MCF 10A (cell line): ENCODE results near the gene ATP2A3. TPM values are rescaled to one million over a fixed set of nuclear protein-coding genes. Genes with fewer than 3 reads are reported as not detected.

Experiments
- BruUV-seq: library from RNA; stranded (reverse); fragments of 400-500 nt; replicated peaks from 2 replicates; lab custom pipeline; 2021; lab: Mats Ljungman, UMichigan
- CTCF ChIA-PET: fragments of 300-600 bp; sonication (Branson Sonifier 250); formaldehyde crosslinking; extraction: SDS; loops from one replicate; lab custom pipeline; 2021; ENCODE audit warnings: antibody characterized with exemption, inconsistent platforms; lab: Yijun Ruan, JAX
- POLR2A ChIA-PET: fragments of 300-600, 350-650 bp; sonication (Branson Sonifier 250); formaldehyde crosslinking; extraction: SDS; loops from one replicate; lab custom pipeline; 2020; ENCODE audit warnings: antibody characterized with exemption, inconsistent platforms; lab: Yijun Ruan, JAX
- DNase-seq: peaks from one replicate; pipeline ENCODE4 v3.0.0-alpha.2; 2018; ENCODE audit not compliant: unreplicated experiment
- H3K27ac Mint-ChIP-seq: one replicate; pipeline ENCODE4 v1.8.0; 2022; ENCODE audit warnings: mild to moderate bottlenecking, low read depth, mixed read lengths; ENCODE audit not compliant: unreplicated experiment
- H3K27me3 Mint-ChIP-seq: one replicate; pipeline ENCODE4 v1.8.0; 2022; ENCODE audit warnings: mixed read lengths; ENCODE audit not compliant: insufficient read depth, unreplicated experiment
- H3K36me3 Mint-ChIP-seq: one replicate; pipeline ENCODE4 v1.8.0; 2022; ENCODE audit warnings: mild to moderate bottlenecking, moderate library complexity, mixed read lengths; ENCODE audit not compliant: insufficient read depth, unreplicated experiment
- H3K4me1 Mint-ChIP-seq: one replicate; pipeline ENCODE4 v1.8.0; 2022; ENCODE audit warnings: mixed read lengths; ENCODE audit not compliant: insufficient read depth, unreplicated experiment
- H3K4me3 Mint-ChIP-seq: one replicate; pipeline ENCODE4 v1.8.0; 2022; ENCODE audit warnings: mild to moderate bottlenecking, moderate library complexity, mixed read lengths; ENCODE audit not compliant: unreplicated experiment
- H3K9me3 Mint-ChIP-seq: one replicate; pipeline ENCODE4 v1.8.0; 2022; ENCODE audit warnings: mixed read lengths; ENCODE audit not compliant: unreplicated experiment
- CTCF ChIP-seq: fragments of 200-600 bp; IDR thresholded peaks from one replicate; pipeline ENCODE4 v1.8.0; 2022; ENCODE audit warnings: antibody characterized with exemption, mild to moderate bottlenecking; ENCODE audit not compliant: unreplicated experiment
- intact Hi-C: fragments of 100-400 bp; cut with micrococcal nuclease; formaldehyde crosslinking; loops from 2 replicates; pipeline ENCODE4 v1.14.1; 2022
- total RNA-seq: library from RNA; stranded (reverse); gene quantifications from 2 replicates; pipeline ENCODE4 v1.2.3, GENCODE V29; 2022

The ATP2A3 gene
- total RNA-seq, 1 experiment from 2014 or later, result not detected

DNA sequence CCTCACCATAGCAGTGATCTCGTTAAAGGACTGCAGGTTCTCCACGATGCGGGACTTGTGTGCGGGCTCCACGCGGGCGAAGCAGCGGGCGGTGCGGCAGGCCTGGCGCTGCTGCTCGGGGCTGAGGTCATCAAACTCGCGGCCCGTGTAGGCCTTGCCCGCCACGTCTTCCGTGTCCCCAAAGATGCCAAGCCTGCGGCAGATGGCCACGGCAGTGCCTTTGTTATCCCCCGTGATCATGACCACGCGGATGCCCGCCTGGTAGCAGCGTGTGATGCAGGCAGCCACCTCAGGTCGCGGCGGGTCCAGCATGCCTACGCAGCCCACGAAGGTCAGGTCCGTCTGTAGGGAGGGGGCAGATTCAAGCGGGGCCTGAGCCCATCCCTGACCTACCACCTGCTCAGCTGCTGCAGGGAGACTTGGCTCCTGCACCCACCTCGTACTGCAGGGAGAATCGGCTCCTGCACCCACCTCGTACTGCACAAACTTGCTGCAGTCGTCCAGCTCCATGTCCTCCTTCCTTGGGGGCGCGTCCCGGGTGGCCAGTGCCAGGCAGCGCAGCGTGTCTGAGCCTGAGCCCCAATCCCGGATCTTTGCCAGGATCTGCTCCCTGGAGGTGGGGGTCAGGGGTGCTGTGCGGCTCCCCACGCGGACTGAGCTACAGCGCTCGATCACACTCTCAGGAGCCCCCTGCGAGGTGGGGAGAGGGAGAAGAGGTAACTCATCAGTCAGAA is 23.1 kb downstream of the ATP2A3 start:
- H3K36me3 Mint-ChIP-seq, result no peaks in the 10 kb centered on the region
- POLR2A ChIA-PET, result no interaction called here
- H3K4me3 Mint-ChIP-seq, result no peak overlapping the region
- BruUV-seq, result no TSS peak
- CTCF ChIA-PET, result no interaction called here
- no peaks in the 10 kb centered on the region for H3K9me3 Mint-ChIP-seq
- no peak for DNase-seq
- H3K27ac Mint-ChIP-seq, result no peak overlapping the region
- H3K4me1 Mint-ChIP-seq, result no peaks in the 10 kb centered on the region
- no peaks in the 10 kb centered on the region for H3K27me3 Mint-ChIP-seq
- no peak for TF ChIP-seq CTCF
- intact Hi-C loops, result no loop called here

DNA sequence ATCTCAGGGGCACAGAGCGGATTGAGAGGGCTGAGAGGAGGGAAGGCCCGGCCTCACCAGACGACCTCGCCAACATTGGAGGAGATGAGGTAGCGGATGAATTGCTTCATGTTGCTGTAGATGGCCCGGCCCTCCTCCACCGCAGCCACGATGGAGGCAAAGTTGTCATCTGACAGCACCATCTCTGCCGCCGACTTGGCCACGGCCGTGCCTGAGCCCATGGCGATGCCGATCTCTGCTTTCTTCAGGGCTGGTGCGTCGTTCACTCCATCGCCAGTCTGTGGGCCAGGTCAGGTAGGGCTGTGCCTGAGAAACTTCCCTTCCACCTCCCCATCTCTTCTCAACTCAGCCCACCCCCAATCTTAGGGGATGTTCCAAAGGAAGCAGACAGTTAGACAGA is 26.9 kb downstream of the ATP2A3 start:
- POLR2A ChIA-PET, result no interaction called here
- no peak overlapping the region for H3K27ac Mint-ChIP-seq
- no peak for TF ChIP-seq CTCF
- no peaks in the 10 kb centered on the region for H3K27me3 Mint-ChIP-seq
- H3K36me3 Mint-ChIP-seq, result no peaks in the 10 kb centered on the region
- no peaks in the 10 kb centered on the region for H3K4me1 Mint-ChIP-seq
- H3K4me3 Mint-ChIP-seq, result no peak overlapping the region
- H3K9me3 Mint-ChIP-seq, result no peaks in the 10 kb centered on the region
- CTCF ChIA-PET, result no interaction called here
- intact Hi-C loops, result no loop called here
- DNase-seq, result no peak
- BruUV-seq, result no TSS peak

DNA sequence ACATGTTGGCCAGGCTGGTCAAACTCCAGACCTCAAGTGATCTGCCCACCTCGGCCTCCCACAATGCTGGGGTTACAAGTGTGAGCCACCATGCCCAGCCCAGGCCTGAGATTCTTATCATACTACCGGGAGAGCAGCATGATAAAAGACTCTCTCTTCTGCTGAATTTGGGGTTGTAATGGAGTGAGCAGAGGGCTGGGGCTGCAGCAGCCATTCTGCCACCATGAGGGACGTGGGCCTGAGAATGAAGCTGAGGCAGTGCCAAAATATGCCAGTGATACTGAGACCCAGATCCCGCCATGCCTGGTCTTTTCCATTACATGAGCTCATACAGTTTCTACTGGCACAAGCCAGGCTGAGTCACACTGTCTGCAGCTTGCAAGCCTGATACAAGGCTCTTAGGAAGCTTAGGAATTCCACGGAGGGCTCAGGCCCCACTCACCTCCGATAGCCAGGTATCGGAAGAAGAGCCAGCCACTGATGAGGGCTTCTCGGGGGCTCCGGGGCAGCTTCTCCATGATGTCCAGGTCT is 28.3 kb downstream of the ATP2A3 start:
- Mint-ChIP-seq H3K36me3 (no peaks in the 10 kb centered on the region), H3K9me3 (no peaks in the 10 kb centered on the region), H3K4me1 (no peaks in the 10 kb centered on the region), H3K4me3 (no peak overlapping the region), H3K27me3 (no peaks in the 10 kb centered on the region), H3K27ac (no peak overlapping the region)
- no peak for TF ChIP-seq CTCF
- peak; percentile 26 for DNase-seq
- intact Hi-C loops, result loop anchor here (1.0 kb wide), 1 partner anchor 139 kb away; no protein-coding TSS in a partner anchor
- BruUV-seq, result no TSS peak
- ChIA-PET CTCF (interaction anchor here (0.6 to 2.5 kb wide), 3 partner anchors 12 to 22 kb away, joined by 3 to 10 read pairs (median 4); no protein-coding TSS in a partner anchor), POLR2A (interaction anchor here (0.7 to 0.9 kb wide), 2 partner anchors 208 to 706 kb away, joined by 3 read pairs; no protein-coding TSS in a partner anchor)

DNA sequence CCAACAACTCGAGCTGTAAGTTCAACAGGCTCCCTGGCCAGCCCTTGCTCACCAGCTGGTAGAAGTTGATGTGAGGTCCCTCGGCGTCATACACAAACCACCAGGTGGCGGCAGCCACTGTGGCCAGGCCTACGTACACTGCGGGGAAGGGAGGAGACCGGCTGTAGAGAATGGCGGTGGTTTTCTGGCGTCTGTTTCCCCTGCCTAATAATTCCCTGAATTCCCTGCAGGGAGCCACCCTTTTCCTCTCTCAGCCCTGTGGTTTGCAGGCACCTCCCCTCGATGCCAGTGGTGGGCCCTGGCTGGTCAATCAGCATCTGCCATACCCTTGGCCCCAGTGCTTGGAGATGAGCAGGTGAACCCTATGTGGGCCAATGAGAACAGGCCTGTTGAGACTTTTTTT is 29.1 kb downstream of the ATP2A3 start:
- intact Hi-C loops, result loop anchor here (1.0 kb wide), 1 partner anchor 140 kb away; no protein-coding TSS in a partner anchor
- H3K27me3 Mint-ChIP-seq, result no peaks in the 10 kb centered on the region
- no TSS peak for BruUV-seq

More for the DNA sequence above, 29.1 kb downstream of the ATP2A3 start:
- ChIA-PET CTCF (interaction anchor here (0.6 to 2.5 kb wide), 7 partner anchors 13 to 1255 kb away, joined by 3 to 10 read pairs (median 4); no protein-coding TSS in a partner anchor), POLR2A (no interaction called here)
- Mint-ChIP-seq H3K4me3 (no peak overlapping the region), H3K4me1 (no peaks in the 10 kb centered on the region), H3K36me3 (no peaks in the 10 kb centered on the region), H3K9me3 (no peaks in the 10 kb centered on the region), H3K27ac (no peak overlapping the region)
- DNase-seq, result peak; percentile 78
- TF ChIP-seq CTCF, result peak; percentile 54
